ENCODE measurements around the gene TIMM10.
"Not testable (repeated sequence)": the region's sequence is repeated elsewhere in the genome, so short reads cannot be mapped to it uniquely, and the experiment has no call there.

The TIMM10 gene

GRCh38 chr11:57536947-57537619, 6.5 kb upstream of the TIMM10 start, which contains the start of gene SMTNL1:
SMTNL1 (plus strand) TSS chr11:57537595; CDS start chr11:57542643, 5,048 bp downstream.
- no peak for DNase-seq (ENCODE audit: low read depth in 1 of 2, low spot score in 1 of 2)
- Histone ChIP-seq H3K27ac (replicated peaks) (no peak within 1 kb of the TSS), H3K27me3 (ENCODE audit: insufficient read depth, poor library complexity, severe bottlenecking) (no peaks in the 10 kb centered on the region), H3K4me3 (replicated peaks; ENCODE audit: insufficient read depth, low read length) (no peak within 1 kb of the TSS)
- TF ChIP-seq SPI1 (IDR thresholded peaks at IDR 0.05; ENCODE audit: borderline replicate concordance, low read depth) = no peak
- TF ChIP-seq REST (IDR thresholded peaks at IDR 0.05; ENCODE audit: insufficient replicate concordance, low read depth) = no peak
- TF ChIP-seq GABPA (IDR thresholded peaks at IDR 0.05; ENCODE audit: low read depth) = no peak
- no peak for TF ChIP-seq CTCF (IDR thresholded peaks at IDR 0.05; ENCODE audit: insufficient read depth, low read length)
- TF ChIP-seq POLR2AphosphoS5 (IDR thresholded peaks at IDR 0.05; ENCODE audit: low read depth) = no peak

GRCh38 chr11:57534449-57534848, 3.9 kb upstream of the TIMM10 start:
- H3K27me3 ChIP-seq (ENCODE audit: insufficient read depth, poor library complexity, severe bottlenecking); H3K27ac ChIP-seq (replicated peaks); H3K4me3 ChIP-seq (replicated peaks; ENCODE audit: insufficient read depth, low read length); DNase-seq (ENCODE audit: low read depth in 1 of 2, low spot score in 1 of 2): not testable (repeated sequence)

GRCh38 chr11:57530215-57530595, 349 bp downstream of the TIMM10 start:
- TF ChIP-seq REST (IDR thresholded peaks at IDR 0.05; ENCODE audit: insufficient replicate concordance, low read depth) (no peak), SPI1 (IDR thresholded peaks at IDR 0.05; ENCODE audit: borderline replicate concordance, low read depth) (no peak)
- Histone ChIP-seq H3K4me3 (replicated peaks; ENCODE audit: insufficient read depth, low read length) (peak overlapping the region; percentile 91), H3K27ac (replicated peaks) (peak overlapping the region; percentile 76), H3K27me3 (ENCODE audit: insufficient read depth, poor library complexity, severe bottlenecking) (no peaks in the 10 kb centered on the region)
- no peak for DNase-seq (ENCODE audit: low read depth in 1 of 2, low spot score in 1 of 2)

GRCh38 chr11:57529012-57529411, 1.5 kb downstream of the TIMM10 start:
- Histone ChIP-seq H3K27ac (replicated peaks) (no peak overlapping the region), H3K27me3 (ENCODE audit: insufficient read depth, poor library complexity, severe bottlenecking) (no peaks in the 10 kb centered on the region), H3K4me3 (replicated peaks; ENCODE audit: insufficient read depth, low read length) (no peak overlapping the region; the same call in 1 of the 2 replicates)
- TF ChIP-seq POLR2AphosphoS5 (IDR thresholded peaks at IDR 0.05; ENCODE audit: low read depth) = no peak
- no peak for TF ChIP-seq SPI1 (IDR thresholded peaks at IDR 0.05; ENCODE audit: borderline replicate concordance, low read depth)
- no peak for TF ChIP-seq REST (IDR thresholded peaks at IDR 0.05; ENCODE audit: insufficient replicate concordance, low read depth)
- TF ChIP-seq GABPA (IDR thresholded peaks at IDR 0.05; ENCODE audit: low read depth) = no peak
- TF ChIP-seq CTCF (IDR thresholded peaks at IDR 0.05; ENCODE audit: insufficient read depth, low read length) = no peak
- DNase-seq (ENCODE audit: low read depth in 1 of 2, low spot score in 1 of 2) = no peak

Data from HL-60 (cell line).